A673 (cell line): Measurements from ENCODE around the gene CLASRP.

Experiments used
- EZH2 ChIP-seq: fragments of 200-600 bp; sonication (generic); IDR thresholded peaks from 2 replicates; pipeline ENCODE4 v1.6.1; 2017; ENCODE audit warnings: borderline replicate concordance, low read depth, mild to moderate bottlenecking, mixed read lengths, antibody characterized with exemption, low read length; ENCODE audit not compliant: poor library complexity, severe bottlenecking
- TF ChIP-seq, protein P1 (sequence below): fragments of 300-800, 200-600 bp; sonication (generic); conservative IDR thresholded peaks from 2 replicates; pipeline ENCODE4 v1.5.1; 2017; ENCODE audit warnings: low read depth, mild to moderate bottlenecking, antibody characterized with exemption, low read length, moderate library complexity, mixed read lengths

DNA sequence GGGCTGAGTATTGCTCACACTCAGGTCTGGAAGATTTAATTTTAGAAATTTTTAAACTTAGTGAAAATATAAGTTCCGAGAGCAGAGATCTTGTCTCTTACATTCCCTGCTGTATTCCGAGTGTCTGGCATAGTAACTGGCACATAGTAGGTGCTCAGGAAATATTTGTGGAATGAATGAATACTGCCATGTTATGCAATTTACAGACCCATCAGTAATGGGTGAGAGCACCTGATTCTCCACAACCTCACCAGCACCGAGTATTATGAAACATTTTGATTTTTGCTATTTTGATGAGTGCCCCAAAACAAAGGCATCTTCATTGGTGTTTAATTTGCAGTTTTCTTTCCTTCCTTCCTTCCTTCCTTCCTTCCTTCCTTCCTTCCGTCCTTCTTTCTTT lies 15.8 kb upstream of the CLASRP start:
- TF ChIP-seq, protein P1, sequence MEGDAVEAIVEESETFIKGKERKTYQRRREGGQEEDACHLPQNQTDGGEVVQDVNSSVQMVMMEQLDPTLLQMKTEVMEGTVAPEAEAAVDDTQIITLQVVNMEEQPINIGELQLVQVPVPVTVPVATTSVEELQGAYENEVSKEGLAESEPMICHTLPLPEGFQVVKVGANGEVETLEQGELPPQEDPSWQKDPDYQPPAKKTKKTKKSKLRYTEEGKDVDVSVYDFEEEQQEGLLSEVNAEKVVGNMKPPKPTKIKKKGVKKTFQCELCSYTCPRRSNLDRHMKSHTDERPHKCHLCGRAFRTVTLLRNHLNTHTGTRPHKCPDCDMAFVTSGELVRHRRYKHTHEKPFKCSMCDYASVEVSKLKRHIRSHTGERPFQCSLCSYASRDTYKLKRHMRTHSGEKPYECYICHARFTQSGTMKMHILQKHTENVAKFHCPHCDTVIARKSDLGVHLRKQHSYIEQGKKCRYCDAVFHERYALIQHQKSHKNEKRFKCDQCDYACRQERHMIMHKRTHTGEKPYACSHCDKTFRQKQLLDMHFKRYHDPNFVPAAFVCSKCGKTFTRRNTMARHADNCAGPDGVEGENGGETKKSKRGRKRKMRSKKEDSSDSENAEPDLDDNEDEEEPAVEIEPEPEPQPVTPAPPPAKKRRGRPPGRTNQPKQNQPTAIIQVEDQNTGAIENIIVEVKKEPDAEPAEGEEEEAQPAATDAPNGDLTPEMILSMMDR: no peak
- TF ChIP-seq EZH2: no peak
